HS-27A (cell line): ENCODE results near the gene AADAT.
"Not testable (repeated sequence)": the region's sequence is repeated elsewhere in the genome, so short reads cannot be mapped to it uniquely, and the experiment has no call there.

Experiments used
- DNase-seq: peaks from one replicate; pipeline ENCODE4 v3.0.0-alpha.2; 2012; ENCODE audit warnings: low read depth, missing footprints

AADAT gene

GRCh38 chr4:170089274-170089667, 485 bp downstream of the AADAT start:
- peak; percentile 2 for DNase-seq

- no peak for DNase-seq
These were observed 1.0 kb downstream of the AADAT start for GRCh38 chr4:170088716-170089115.

DNA sequence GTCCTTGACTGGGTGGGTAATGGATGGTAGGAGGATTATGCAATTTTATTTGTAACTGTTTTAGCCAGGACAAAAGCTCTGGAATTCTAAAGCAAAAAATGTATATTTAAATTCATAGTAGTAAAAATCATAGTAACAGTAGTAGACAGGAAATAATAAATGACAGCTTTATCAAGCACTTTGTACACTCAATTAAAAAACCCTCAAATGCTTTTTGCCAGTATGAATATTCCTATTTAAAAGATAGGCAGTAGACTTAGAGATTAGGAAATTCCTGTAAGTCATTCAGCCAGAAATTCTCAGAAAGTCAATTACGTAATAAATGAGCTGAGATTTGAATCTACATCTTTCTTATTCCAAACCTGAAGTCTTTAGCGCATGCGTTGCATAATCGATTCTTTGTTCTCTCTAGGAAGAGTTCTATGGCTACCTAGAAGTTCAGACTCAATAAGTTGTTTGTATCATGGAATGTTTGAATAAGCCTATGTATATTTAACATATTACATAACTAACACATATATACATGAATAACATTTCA, 2.5 kb downstream of the AADAT start:
- DNase-seq: no peak

GRCh38 chr4:170083541-170083940, 6.2 kb downstream of the AADAT start:
- DNase-seq: no peak

GRCh38 chr4:170080496-170080895, 9.3 kb downstream of the AADAT start:
- DNase-seq: no peak

DNA sequence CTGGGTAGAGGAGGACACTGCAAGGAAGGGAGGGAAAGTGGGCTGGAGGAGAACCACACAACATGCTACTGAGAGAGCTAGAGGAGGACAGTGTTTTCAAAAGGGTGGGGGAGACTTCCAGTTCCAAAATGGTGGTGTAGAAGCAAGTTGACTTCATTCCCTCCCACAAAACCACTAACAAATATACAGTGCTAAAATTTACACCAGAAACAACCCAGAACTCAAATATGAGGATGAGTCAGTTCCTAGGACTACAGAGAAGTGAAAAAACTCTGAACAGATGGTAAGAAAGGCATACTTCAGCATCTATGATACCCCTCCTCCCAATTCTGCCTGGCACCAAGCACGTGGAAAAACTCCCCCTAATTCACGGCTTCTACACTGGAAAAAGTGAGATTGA, 9.8 kb downstream of the AADAT start:
- DNase-seq: no peak

DNA sequence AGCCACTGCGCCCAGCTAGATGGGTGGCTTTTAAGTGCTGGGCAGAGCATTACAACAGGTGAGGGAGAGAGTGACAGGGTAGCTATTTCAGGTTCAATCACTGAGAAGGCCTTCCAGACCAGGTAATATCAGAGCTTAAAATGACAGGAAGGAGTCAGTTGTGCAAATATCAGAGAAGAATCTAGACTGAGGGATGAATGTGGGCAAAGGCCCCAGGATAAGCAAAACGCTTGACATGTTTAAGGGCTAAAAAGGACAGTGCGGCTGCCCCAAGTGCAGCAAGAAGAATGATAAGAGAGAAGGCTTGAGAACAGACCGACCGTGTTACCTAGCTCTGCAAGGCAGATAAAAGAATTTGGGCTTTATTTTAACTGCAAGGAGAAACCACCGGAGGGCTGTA, 18.6 kb downstream of the AADAT start:
- no peak for DNase-seq

GRCh38 chr4:170068438-170069128, 21.2 kb downstream of the AADAT start:
- DNase-seq: no peak

DNA sequence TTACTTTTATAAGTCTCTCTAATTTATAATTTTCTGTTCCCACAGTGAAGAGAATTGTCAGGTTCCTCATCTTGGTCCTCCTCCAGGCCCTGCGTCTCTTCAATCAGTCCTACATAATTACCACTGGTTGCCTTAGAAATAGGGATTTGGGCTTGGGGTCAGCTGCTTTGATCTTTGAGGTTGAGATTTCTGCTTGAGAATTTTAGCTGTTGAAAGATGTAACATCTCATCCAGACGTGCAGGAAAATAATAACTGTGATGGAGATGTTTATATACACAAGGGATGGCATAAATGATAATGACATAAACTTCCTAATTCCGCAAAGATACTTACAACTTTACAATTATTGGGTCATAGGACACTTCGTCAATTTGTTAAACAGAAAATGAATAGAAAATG, 30.3 kb downstream of the AADAT start:
- no peak for DNase-seq

GRCh38 chr4:170058826-170059225, 30.9 kb downstream of the AADAT start:
- DNase-seq: no peak

DNA sequence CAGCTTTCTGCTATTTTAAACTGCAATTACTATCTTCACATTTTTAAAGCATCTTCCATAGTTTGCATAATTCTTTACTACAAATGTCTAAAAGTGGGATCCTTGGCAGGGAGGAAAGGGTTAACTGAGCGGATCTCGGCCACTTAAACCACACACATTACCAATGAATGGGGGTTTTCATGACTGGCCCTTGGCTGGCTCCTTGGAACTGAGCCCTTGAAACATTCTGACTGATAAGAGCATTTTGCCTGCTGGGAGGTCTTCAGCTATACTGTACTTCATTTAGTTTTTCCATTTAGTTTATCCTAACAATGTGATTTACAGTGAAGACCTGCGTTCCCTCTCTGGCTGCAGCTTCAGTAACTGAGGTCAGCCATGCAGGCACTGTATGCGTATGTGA, 31.9 kb downstream of the AADAT start:
- no peak for DNase-seq

DNA sequence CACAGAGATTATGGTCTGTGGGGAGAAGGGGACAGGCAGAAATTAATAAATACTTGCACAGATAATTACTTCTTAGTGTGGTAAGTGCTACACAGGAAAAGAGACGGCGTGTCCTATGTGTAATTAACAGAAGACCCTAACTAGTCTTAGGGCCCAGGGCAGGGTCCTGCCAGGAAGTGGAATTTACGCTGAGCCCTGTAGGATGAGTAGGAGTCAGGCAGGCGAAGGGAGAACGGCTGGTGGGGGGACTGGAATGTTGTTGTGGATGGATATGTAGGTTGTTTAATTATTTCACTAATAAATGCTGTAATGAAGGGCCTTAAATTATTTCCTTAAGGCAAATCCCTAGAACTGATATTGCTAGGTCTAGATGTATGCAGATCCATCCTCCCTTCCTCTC, 36.8 kb downstream of the AADAT start:
- no peak for DNase-seq

GRCh38 chr4:170051402-170051801, 38.4 kb downstream of the AADAT start:
- no peak for DNase-seq

DNA sequence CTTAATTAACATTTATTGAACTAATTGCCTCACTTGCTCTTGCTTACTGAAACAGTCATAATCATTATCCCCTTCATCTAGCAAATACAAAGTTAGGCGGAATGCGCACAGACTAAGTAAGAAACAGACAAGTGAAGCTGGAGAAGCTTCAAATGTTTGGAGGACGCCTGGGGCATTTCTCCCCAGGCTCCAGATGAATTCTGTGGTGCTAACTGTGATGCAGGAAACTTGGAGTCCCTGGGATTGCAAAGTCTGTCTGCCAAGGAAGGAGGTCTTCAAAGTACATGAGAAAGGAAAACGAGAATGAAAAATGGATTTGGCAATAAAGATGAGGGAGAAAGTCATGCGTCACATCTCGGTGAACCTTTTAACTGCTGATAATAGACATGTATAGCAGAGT, 40.0 kb downstream of the AADAT start:
- no peak for DNase-seq

GRCh38 chr4:170047771-170048354, 41.9 kb downstream of the AADAT start:
- DNase-seq: peak; percentile 12

DNA sequence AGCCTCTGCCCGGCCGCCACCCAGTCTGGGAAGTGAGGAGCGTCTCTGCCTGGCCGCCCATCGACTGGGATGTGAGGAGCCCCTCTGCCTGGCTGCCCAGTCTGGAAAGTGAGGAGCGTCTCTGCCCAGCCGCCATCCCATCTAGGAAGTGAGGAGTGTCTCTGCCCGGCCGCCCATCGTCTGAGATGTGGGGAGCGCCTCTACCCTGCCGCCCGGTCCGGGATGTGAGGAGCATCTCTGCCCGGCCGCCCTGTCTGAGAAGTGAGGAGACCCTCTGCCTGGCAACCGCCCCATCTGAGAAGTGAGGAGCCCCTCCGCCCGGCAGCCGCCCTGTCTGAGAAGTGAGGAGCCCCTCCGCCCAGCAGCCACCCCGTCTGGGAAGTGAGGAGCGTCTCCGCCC, 43.6 kb downstream of the AADAT start:
- not testable (repeated sequence) for DNase-seq

DNA sequence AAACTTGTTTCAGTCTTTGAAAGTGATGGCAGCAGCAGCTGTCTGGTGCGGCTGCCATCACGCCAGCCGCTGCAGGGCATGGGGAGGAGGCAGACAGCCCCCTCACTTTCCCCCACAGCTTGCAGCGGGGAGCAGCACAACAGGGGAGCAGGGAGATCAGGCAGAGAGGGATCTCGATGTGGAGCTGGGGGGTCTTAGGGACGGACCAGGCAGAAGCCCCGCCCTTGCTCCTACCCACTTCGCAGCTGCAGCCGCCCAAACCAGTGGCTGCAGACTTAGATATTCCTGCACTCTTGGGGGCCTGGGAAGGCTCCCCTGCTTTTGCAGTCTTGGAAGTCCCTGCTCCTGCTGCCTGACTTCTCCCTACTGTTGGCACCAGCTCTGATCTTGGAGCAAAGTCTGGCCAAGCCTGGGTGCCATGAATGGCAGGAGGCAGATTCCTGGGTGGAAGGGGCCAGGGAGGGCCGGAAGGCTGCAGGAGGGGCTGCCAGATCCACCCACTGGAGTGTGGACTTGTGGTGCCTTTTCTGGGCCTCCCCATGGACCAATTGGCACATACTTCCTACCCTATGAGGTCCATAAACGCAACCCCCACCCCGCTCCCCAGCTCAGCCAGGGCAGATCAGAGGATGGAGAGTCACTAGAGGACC, 49.6 kb downstream of the AADAT start:
- no peak for DNase-seq

- DNase-seq: no peak
These were observed 51.0 kb downstream of the AADAT start for GRCh38 chr4:170038769-170039168.

DNA sequence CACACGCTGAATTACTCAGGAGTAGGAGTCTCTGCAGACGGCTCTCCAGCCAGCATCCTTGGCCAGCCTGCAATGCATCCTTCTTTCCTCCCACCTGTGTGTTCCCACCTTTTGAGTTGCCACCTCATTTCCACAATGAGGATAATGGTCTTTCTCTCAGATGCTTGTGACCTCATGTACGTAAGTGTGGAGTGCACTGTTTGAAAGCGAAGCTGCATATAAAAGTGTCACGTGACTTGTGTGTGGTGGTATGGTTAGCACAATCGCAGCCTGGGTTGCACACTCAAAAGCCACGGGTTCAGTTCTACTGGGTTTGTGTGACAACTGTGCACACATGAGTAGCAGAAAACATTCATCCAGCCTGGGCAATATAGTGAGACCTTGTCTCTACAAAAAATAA, 51.5 kb downstream of the AADAT start:
- DNase-seq: no peak

DNA sequence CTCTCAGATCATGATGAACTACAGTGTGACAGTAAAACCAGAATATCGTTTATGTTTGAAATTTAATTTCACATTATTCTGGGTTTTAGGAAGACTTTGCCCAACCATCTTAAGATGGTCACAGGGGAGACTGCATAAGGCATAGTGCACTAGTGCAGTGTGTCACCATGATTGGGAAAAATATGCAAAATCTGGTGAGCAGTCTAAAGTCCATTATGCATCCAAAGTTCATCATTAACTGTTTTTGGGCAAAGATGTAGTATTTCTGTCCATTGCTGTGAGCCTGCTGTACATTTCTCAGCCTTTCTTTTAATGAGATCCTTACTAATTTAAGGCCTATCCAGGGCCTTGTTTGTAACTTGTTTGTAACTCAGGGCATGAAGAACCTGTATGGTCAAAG, 52.3 kb downstream of the AADAT start:
- DNase-seq: no peak

GRCh38 chr4:170035845-170036244, 53.9 kb downstream of the AADAT start:
- DNase-seq: no peak

- no peak for DNase-seq
These were observed 54.5 kb downstream of the AADAT start for GRCh38 chr4:170035231-170035630.

DNA sequence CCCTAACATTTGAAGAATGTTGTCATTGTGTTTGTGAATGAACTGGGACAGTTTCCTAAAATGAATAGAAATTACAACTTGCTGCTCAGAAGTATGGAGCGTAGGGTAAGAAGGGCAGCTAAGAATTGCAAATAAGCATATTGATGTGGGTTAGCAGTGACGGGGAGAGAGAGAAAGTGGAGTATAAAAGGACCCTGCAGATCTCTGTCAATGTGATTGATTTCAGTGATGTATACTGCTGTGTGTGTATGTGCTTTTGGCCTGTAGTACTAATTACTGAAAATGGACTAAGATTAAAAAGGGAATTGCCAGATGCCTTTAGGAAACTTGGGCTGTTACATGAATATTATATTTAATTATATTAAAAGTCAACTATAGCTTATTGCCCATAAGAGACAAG, 55.8 kb downstream of the AADAT start:
- no peak for DNase-seq
